ENCODE measurements around the gene HEATR9.

HEATR9 gene

GRCh38 chr17:35865412-35866340 is 3.0 kb downstream of the HEATR9 start:
- in situ Hi-C loops (cut with MboI; ENCODE audit: low sequenced_read_pairs) = no loop called here

GRCh38 chr17:35864853-35865252 is 3.8 kb downstream of the HEATR9 start:
- in situ Hi-C loops (cut with MboI; ENCODE audit: low sequenced_read_pairs) = no loop called here

GRCh38 chr17:35856603-35857002 is 12.1 kb downstream of the HEATR9 start:
- in situ Hi-C loops (cut with MboI; ENCODE audit: low sequenced_read_pairs) = no loop called here

- in situ Hi-C loops (cut with MboI; ENCODE audit: low sequenced_read_pairs) = no loop called here
These were observed 12.7 kb downstream of the HEATR9 start for GRCh38 chr17:35855965-35856364.

- in situ Hi-C loops (cut with MboI; ENCODE audit: low sequenced_read_pairs) = no loop called here
These were observed 19.0 kb downstream of the HEATR9 start for GRCh38 chr17:35849469-35850348.

GRCh38 chr17:35847633-35848373 is 20.9 kb downstream of the HEATR9 start:
- in situ Hi-C loops (cut with MboI; ENCODE audit: low sequenced_read_pairs) = no loop called here

- in situ Hi-C loops (cut with MboI; ENCODE audit: low sequenced_read_pairs) = no loop called here
These were observed 21.7 kb downstream of the HEATR9 start for GRCh38 chr17:35847006-35847405.

GRCh38 chr17:35846055-35846809 is 22.5 kb downstream of the HEATR9 start:
- in situ Hi-C loops (cut with MboI; ENCODE audit: low sequenced_read_pairs) = no loop called here

- in situ Hi-C loops (cut with MboI; ENCODE audit: low sequenced_read_pairs) = no loop called here
These were observed 24.1 kb downstream of the HEATR9 start for GRCh38 chr17:35844547-35844946.

- in situ Hi-C loops (cut with MboI; ENCODE audit: low sequenced_read_pairs) = no loop called here
These were observed 25.0 kb downstream of the HEATR9 start for GRCh38 chr17:35843698-35844097.

- in situ Hi-C loops (cut with MboI; ENCODE audit: low sequenced_read_pairs) = no loop called here
These were observed 26.5 kb downstream of the HEATR9 start for GRCh38 chr17:35842239-35842638.

GRCh38 chr17:35841505-35841904 is 27.2 kb downstream of the HEATR9 start:
- in situ Hi-C loops (cut with MboI; ENCODE audit: low sequenced_read_pairs) = no loop called here

- in situ Hi-C loops (cut with MboI; ENCODE audit: low sequenced_read_pairs) = no loop called here
These were observed 27.6 kb downstream of the HEATR9 start for GRCh38 chr17:35841101-35841500.

GRCh38 chr17:35825206-35825605 is 43.5 kb downstream of the HEATR9 start:
- in situ Hi-C loops (cut with MboI; ENCODE audit: low sequenced_read_pairs) = no loop called here

GRCh38 chr17:35821308-35821707 is 47.4 kb downstream of the HEATR9 start:
- in situ Hi-C loops (cut with MboI; ENCODE audit: low sequenced_read_pairs) = no loop called here

- in situ Hi-C loops (cut with MboI; ENCODE audit: low sequenced_read_pairs) = no loop called here
These were observed 49.2 kb downstream of the HEATR9 start for GRCh38 chr17:35819455-35819854.

- in situ Hi-C loops (cut with MboI; ENCODE audit: low sequenced_read_pairs) = no loop called here
These were observed 51.5 kb downstream of the HEATR9 start for GRCh38 chr17:35817196-35817595.

- in situ Hi-C loops (cut with MboI; ENCODE audit: low sequenced_read_pairs) = no loop called here
These were observed 52.0 kb downstream of the HEATR9 start for GRCh38 chr17:35816723-35817122.

- in situ Hi-C loops (cut with MboI; ENCODE audit: low sequenced_read_pairs) = no loop called here
These were observed 56.2 kb downstream of the HEATR9 start for GRCh38 chr17:35812456-35812855.

- in situ Hi-C loops (cut with MboI; ENCODE audit: low sequenced_read_pairs) = no loop called here
These were observed 56.9 kb downstream of the HEATR9 start for GRCh38 chr17:35811759-35812158.
